Measurements from ENCODE around the gene NDE1. TPM values are rescaled to one million over a fixed set of nuclear protein-coding genes. Genes with fewer than 3 reads are reported as not detected.

Gene NDE1
- total RNA-seq, 2 experiments from 2014 or later = 139 to 141 TPM

- no peaks in the 10 kb centered on the region for H3K36me3 Mint-ChIP-seq
- H3K9me3 Mint-ChIP-seq = no peaks in the 10 kb centered on the region
- H3K27ac Mint-ChIP-seq = no peak overlapping the region
- no peak overlapping the region for H3K4me3 Mint-ChIP-seq
- H3K4me1 Mint-ChIP-seq = peaks cover 3% of the 10 kb centered on the region
- no peak for DNase-seq
- H3K27me3 Mint-ChIP-seq = peaks cover 9% of the 10 kb centered on the region
- POLR2A ChIA-PET = interaction anchor here (0.6 kb wide), 1 partner anchor 346 kb away, joined by 4 read pairs; no protein-coding TSS in a partner anchor
- no peak for ATAC-seq (ENCODE audit: low read depth)
These were observed 116.9 kb downstream of the NDE1 start for GRCh38 chr16:15766918-15767317.

GRCh38 chr16:15768201-15768600 lies 118.2 kb downstream of the NDE1 start:
- DNase-seq (no peak), ATAC-seq (ENCODE audit: low read depth) (no peak)
- POLR2A ChIA-PET = no interaction called here
- peaks cover 3% of the 10 kb centered on the region for H3K4me1 Mint-ChIP-seq
- peaks cover 9% of the 10 kb centered on the region for H3K27me3 Mint-ChIP-seq
- no peak overlapping the region for H3K27ac Mint-ChIP-seq
- no peak overlapping the region for H3K4me3 Mint-ChIP-seq
- H3K9me3 Mint-ChIP-seq = no peaks in the 10 kb centered on the region
- no peaks in the 10 kb centered on the region for H3K36me3 Mint-ChIP-seq

GRCh38 chr16:15769239-15769638 lies 119.2 kb downstream of the NDE1 start:
- H3K36me3 Mint-ChIP-seq = no peaks in the 10 kb centered on the region
- no peak for ATAC-seq (ENCODE audit: low read depth)

GRCh38 chr16:15770107-15770506 lies 120.1 kb downstream of the NDE1 start:
- ATAC-seq (ENCODE audit: low read depth) (no peak), DNase-seq (no peak)
- H3K9me3 Mint-ChIP-seq = no peaks in the 10 kb centered on the region
- no peak overlapping the region for H3K4me3 Mint-ChIP-seq
- peaks cover 3% of the 10 kb centered on the region for H3K4me1 Mint-ChIP-seq
- POLR2A ChIA-PET = no interaction called here
- no peaks in the 10 kb centered on the region for H3K36me3 Mint-ChIP-seq
- peaks cover 12% of the 10 kb centered on the region for H3K27me3 Mint-ChIP-seq
- no peak overlapping the region for H3K27ac Mint-ChIP-seq

More at GRCh38 chr16:15769239-15769638, 119.2 kb downstream of the NDE1 start:
- DNase-seq = no peak
- H3K4me1 Mint-ChIP-seq = peaks cover 3% of the 10 kb centered on the region
- no peak overlapping the region for H3K27ac Mint-ChIP-seq
- no peak overlapping the region for H3K4me3 Mint-ChIP-seq
- peaks cover 9% of the 10 kb centered on the region for H3K27me3 Mint-ChIP-seq
- POLR2A ChIA-PET = no interaction called here
- no peaks in the 10 kb centered on the region for H3K9me3 Mint-ChIP-seq

- H3K27ac Mint-ChIP-seq = no peak overlapping the region
- peaks cover 3% of the 10 kb centered on the region for H3K4me1 Mint-ChIP-seq
- no peaks in the 10 kb centered on the region for H3K36me3 Mint-ChIP-seq
- H3K27me3 Mint-ChIP-seq = peaks cover 10% of the 10 kb centered on the region
- DNase-seq = no peak
- no peak for ATAC-seq (ENCODE audit: low read depth)
- POLR2A ChIA-PET = no interaction called here
- no peaks in the 10 kb centered on the region for H3K9me3 Mint-ChIP-seq
- H3K4me3 Mint-ChIP-seq = no peak overlapping the region
These were observed 120.5 kb downstream of the NDE1 start for GRCh38 chr16:15770512-15770911.

- no peak overlapping the region for H3K27ac Mint-ChIP-seq
- DNase-seq (no peak), ATAC-seq (ENCODE audit: low read depth) (no peak)
- no peak overlapping the region for H3K4me3 Mint-ChIP-seq
- H3K27me3 Mint-ChIP-seq = peaks cover 14% of the 10 kb centered on the region
- POLR2A ChIA-PET = no interaction called here
- H3K4me1 Mint-ChIP-seq = no peaks in the 10 kb centered on the region
- no peaks in the 10 kb centered on the region for H3K9me3 Mint-ChIP-seq
- H3K36me3 Mint-ChIP-seq = no peaks in the 10 kb centered on the region
These were observed 121.6 kb downstream of the NDE1 start for GRCh38 chr16:15771694-15772093.

- H3K9me3 Mint-ChIP-seq = no peaks in the 10 kb centered on the region
- no peak for DNase-seq
- no peaks in the 10 kb centered on the region for H3K36me3 Mint-ChIP-seq
- ATAC-seq (ENCODE audit: low read depth) = no peak
- H3K4me3 Mint-ChIP-seq = no peak overlapping the region
- no peaks in the 10 kb centered on the region for H3K4me1 Mint-ChIP-seq
- H3K27ac Mint-ChIP-seq = no peak overlapping the region
- H3K27me3 Mint-ChIP-seq = peaks cover 14% of the 10 kb centered on the region
- POLR2A ChIA-PET = no interaction called here
These were observed 122.7 kb downstream of the NDE1 start for GRCh38 chr16:15772579-15773293.

GRCh38 chr16:15773968-15774367 lies 123.9 kb downstream of the NDE1 start:
- H3K4me3 Mint-ChIP-seq = no peak overlapping the region
- peaks cover 14% of the 10 kb centered on the region for H3K27me3 Mint-ChIP-seq
- no peaks in the 10 kb centered on the region for H3K4me1 Mint-ChIP-seq
- POLR2A ChIA-PET = no interaction called here
- no peak for DNase-seq
- H3K9me3 Mint-ChIP-seq = no peaks in the 10 kb centered on the region
- no peak overlapping the region for H3K27ac Mint-ChIP-seq
- H3K36me3 Mint-ChIP-seq = no peaks in the 10 kb centered on the region
- no peak for ATAC-seq (ENCODE audit: low read depth)

GRCh38 chr16:15775209-15775608 lies 125.2 kb downstream of the NDE1 start:
- Mint-ChIP-seq H3K27me3 (peaks cover 12% of the 10 kb centered on the region), H3K4me3 (no peak overlapping the region), H3K27ac (no peak overlapping the region), H3K36me3 (no peaks in the 10 kb centered on the region), H3K9me3 (no peaks in the 10 kb centered on the region), H3K4me1 (no peaks in the 10 kb centered on the region)
- ATAC-seq (ENCODE audit: low read depth) (no peak), DNase-seq (no peak)
- POLR2A ChIA-PET = no interaction called here

GRCh38 chr16:15775663-15776304 lies 125.7 kb downstream of the NDE1 start:
- ATAC-seq (ENCODE audit: low read depth) (no peak), DNase-seq (no peak)
- H3K4me1 Mint-ChIP-seq = no peaks in the 10 kb centered on the region
- POLR2A ChIA-PET = no interaction called here
- no peaks in the 10 kb centered on the region for H3K36me3 Mint-ChIP-seq
- H3K4me3 Mint-ChIP-seq = no peak overlapping the region
- peaks cover 12% of the 10 kb centered on the region for H3K27me3 Mint-ChIP-seq
- no peaks in the 10 kb centered on the region for H3K9me3 Mint-ChIP-seq
- H3K27ac Mint-ChIP-seq = no peak overlapping the region

Other genes starting within 250 kb of the NDE1 start
- gene BMERB1, start 215.7 kb upstream of the NDE1 start, total RNA-seq = 1 to 10 TPM; 3.7 to 4.1 TPM
- 100 to 1,000 TPM; 111 to 114 TPM for gene MARF1, start 7.1 kb upstream of the NDE1 start, total RNA-seq
- not detected for gene MYH11, start 206.8 kb downstream of the NDE1 start, total RNA-seq
- 10 to 100 TPM; 36.6 to 47.3 TPM for gene CEP20, start 238.4 kb downstream of the NDE1 start, total RNA-seq

All from activated naive CD8-positive, alpha-beta T cell treated with anti-CD3 and anti-CD28 coated beads, Interleukin-2, amount 10 ng/mL, durations not matched to agents 7 days and 5 days (primary cell).